Right lobe of liver (tissue), 6 donors: ENCODE data around the gene IFFO2. TPM values are rescaled to one million over a fixed set of nuclear protein-coding genes. Genes with fewer than 3 reads are reported as not detected.
A peak's percentile ranks its signal among the peaks of the same experiment; 100 is the strongest.

Experiments used
- ATAC-seq, 4 donors: fragments of 200-7000 bp; cut with Tn5 transposase; one replicate each; pipeline ENCODE4 v1.9.1; 2020; ENCODE audit warnings: mild to moderate bottlenecking in 4 of 4, moderate library complexity in 4 of 4
- DNase-seq, 3 donors: peaks; one replicate each; pipeline ENCODE4 v3.0.0-alpha.2; 2020
- H3K27ac ChIP-seq, 3 donors: fragments of 200-600 bp; one replicate each; pipeline ENCODE4 v1.8.0; 2022
- H3K27me3 ChIP-seq, 2 donors: fragments of 200-600 bp; one replicate each; pipeline ENCODE4 v1.8.0; 2022
- H3K36me3 ChIP-seq, 4 donors: fragments of 200-600 bp; sonication (generic) in 1 of 4; one replicate each; pipeline versions ENCODE4 v1.5.1 to v1.8.0; 2017 to 2022; ENCODE audit warnings: control low read depth in 1 of 4
- H3K4me1 ChIP-seq, 4 donors: fragments of 200-600 bp; sonication (generic) in 1 of 4; one replicate each; pipeline versions ENCODE4 v1.5.1 to v1.8.0; 2017 to 2022; ENCODE audit warnings: control low read depth in 1 of 4
- H3K4me3 ChIP-seq, 3 donors: fragments of 200-600 bp; one replicate each; pipeline ENCODE4 v1.8.0; 2022
- H3K9me3 ChIP-seq, 4 donors: fragments of 200-600 bp; sonication (generic) in 1 of 4; one replicate each; pipeline versions ENCODE4 v1.5.1 to v1.8.0; 2017 to 2022; ENCODE audit warnings: control low read depth in 1 of 4
- CTCF ChIP-seq, 4 donors: fragments of 200-600 bp in 3 of 4; fragments of 450-650 bp in 1 of 4; IDR thresholded peaks; one replicate each; pipeline versions ENCODE4 v1.5.1 to v1.8.0; 2016 to 2022; ENCODE audit warnings: antibody characterized with exemption in 4 of 4, mild to moderate bottlenecking in 2 of 4
- POLR2A ChIP-seq: fragments of 450-650 bp; IDR thresholded peaks from one replicate; pipeline ENCODE4 v1.6.1; 2017; ENCODE audit warnings: antibody characterized with exemption, mild to moderate bottlenecking
- WGBS: methylation state at CpG from one replicate; pipeline ENCODE4 v1.1.6; 2018; ENCODE audit warnings: low coverage, low lambda C conversion rate; ENCODE audit not compliant: insufficient coverage; ENCODE audit errors: missing lambda C conversion rate; 5-methylcytosine and 5-hydroxymethylcytosine counted together
- intact Hi-C, 2 donors: fragments of 100-400 bp; cut with DNase I; formaldehyde crosslinking; loops; one replicate each; pipeline versions ENCODE4 v1.11.2 to v1.14.1; 2022
- total RNA-seq, 6 experiments: library from RNA; depleted of rRNA in 2 of 6; stranded (reverse); fragments of >200 nt in 2 of 6; fragmentation: NEBNext Ultra II Directional in 3 of 6; extraction: Animal tissue kit (Norgen Biotek cat#: 25700) in 3 of 6; gene quantifications; one replicate each; pipeline versions ENCODE4 v1.1.0 to v1.2.4, GENCODE V29; 2016 to 2023
- donor health status: DM: no; HTN: yes; CAD: no.
- donor health status: DM: no; HTN: no; CAD: no.
- donor health status: DM: no; HTN: no; CAD: no.
- donor health status: DM: no; HTN: yes; CAD: no.
- donor health status: DM: no; HTN: yes; CAD: no.

IFFO2 gene
- total RNA-seq, 6 experiments from 2014 or later, result 2.9 to 12.7 (median 7.2) TPM

GRCh38 chr1:18999359-18999758 is 42.9 kb upstream of the IFFO2 start:
- DNase-seq (no peak), ATAC-seq (peak; percentile 18 to 61 (median 24))
- H3K9me3 ChIP-seq, result no peaks in the 10 kb centered on the region
- H3K36me3 ChIP-seq, result no peaks in the 10 kb centered on the region
- H3K4me3 ChIP-seq, result no peak overlapping the region
- no peak overlapping the region for H3K27ac ChIP-seq
- no peaks in the 10 kb centered on the region for H3K4me1 ChIP-seq
- no peak for TF ChIP-seq POLR2A
- TF ChIP-seq CTCF (IDR thresholded peaks at IDR 0.05), result no peak
- intact Hi-C loops, result no loop called here
- 25% methylated on average over 2 of the region's 2 CpGs for WGBS
- no peaks in the 10 kb centered on the region for H3K27me3 ChIP-seq

- H3K27ac ChIP-seq, result no peak overlapping the region
- ATAC-seq, result no peak
Observed at GRCh38 chr1:18998016-18998724, 41.7 kb upstream of the IFFO2 start.

GRCh38 chr1:18997508-18997907 is 41.0 kb upstream of the IFFO2 start:
- Histone ChIP-seq H3K27me3 (no peaks in the 10 kb centered on the region), H3K9me3 (no peaks in the 10 kb centered on the region), H3K27ac (no peak overlapping the region), H3K4me3 (no peak overlapping the region), H3K4me1 (no peaks in the 10 kb centered on the region), H3K36me3 (no peaks in the 10 kb centered on the region)
- WGBS, result no CpG with 5 or more reads among the region's 6 CpGs
- DNase-seq (no peak), ATAC-seq (no peak)
- intact Hi-C loops, result no loop called here
- no peak for TF ChIP-seq POLR2A
- no peak for TF ChIP-seq CTCF (IDR thresholded peaks at IDR 0.05)

More at GRCh38 chr1:18998016-18998724, 41.7 kb upstream of the IFFO2 start:
- Histone ChIP-seq H3K27me3 (no peaks in the 10 kb centered on the region), H3K4me1 (no peaks in the 10 kb centered on the region), H3K9me3 (no peaks in the 10 kb centered on the region), H3K36me3 (no peaks in the 10 kb centered on the region), H3K4me3 (no peak overlapping the region)
- WGBS, result no CpG with 5 or more reads among the region's 9 CpGs
- no peak for TF ChIP-seq CTCF (IDR thresholded peaks at IDR 0.05)
- no peak for TF ChIP-seq POLR2A
- intact Hi-C loops, result no loop called here
- DNase-seq, result no peak

- no peak overlapping the region for H3K27ac ChIP-seq
- H3K9me3 ChIP-seq, result no peaks in the 10 kb centered on the region
- H3K4me3 ChIP-seq, result no peak overlapping the region
- no peaks in the 10 kb centered on the region for H3K27me3 ChIP-seq
- ATAC-seq (no peak), DNase-seq (no peak)
- TF ChIP-seq CTCF (IDR thresholded peaks at IDR 0.05), result no peak
- no peak for TF ChIP-seq POLR2A
- no peaks in the 10 kb centered on the region for H3K36me3 ChIP-seq
- WGBS, result 40% methylated on average over 1 of the region's 6 CpGs
- no peaks in the 10 kb centered on the region for H3K4me1 ChIP-seq
- intact Hi-C loops, result no loop called here
Observed at GRCh38 chr1:18996548-18997177, 40.2 kb upstream of the IFFO2 start.
